Esophagus muscularis mucosa (tissue), 4 donors: Measurements from ENCODE around the gene MESP2. TPM values are rescaled to one million over a fixed set of nuclear protein-coding genes. Genes with fewer than 3 reads are reported as not detected.

Source experiments
- DNase-seq: peaks from one replicate; pipeline ENCODE4 v3.0.0-alpha.2; 2017; ENCODE audit errors: extremely low spot score
- H3K27ac ChIP-seq, 4 donors: fragments of 200-600 bp; sonication (generic); replicated peaks in 1 of 4; 1 replicate in 3 of 4; 2 replicates in 1 of 4; pipeline ENCODE4 v1.5.1; 2016 to 2019; ENCODE audit warnings: mild to moderate bottlenecking in 1 of 4
- H3K27me3 ChIP-seq, 4 donors: fragments of 200-600 bp; sonication (generic); one replicate each; pipeline versions ENCODE4 v1.5.1 to v1.6.0; 2016 to 2019
- H3K36me3 ChIP-seq, 4 donors: fragments of 200-600 bp; sonication (generic); one replicate each; pipeline ENCODE4 v1.5.1; 2016 to 2019
- H3K4me1 ChIP-seq, 4 donors: fragments of 200-600 bp; sonication (generic); one replicate each; pipeline ENCODE4 v1.5.1; 2016 to 2019
- H3K4me3 ChIP-seq, 4 donors: fragments of 200-600 bp; sonication (generic); 1 replicate in 2 of 4; 2 replicates in 2 of 4; pipeline ENCODE4 v1.5.1; 2016 to 2019; ENCODE audit warnings: mild to moderate bottlenecking in 4 of 4, moderate library complexity in 1 of 4
- H3K9me3 ChIP-seq, 4 donors: fragments of 200-600 bp; sonication (generic); 1 replicate in 3 of 4; 2 replicates in 1 of 4; pipeline ENCODE4 v1.5.1; 2016 to 2019
- CTCF ChIP-seq, 3 experiments: fragments of 200-600 bp in 2 of 3; fragments of 450-650 bp in 1 of 3; sonication (generic) in 2 of 3; IDR thresholded peaks; one replicate each; pipeline ENCODE4 v1.5.1; 2017 to 2019; ENCODE audit warnings: antibody characterized with exemption in 3 of 3, mild to moderate bottlenecking in 2 of 3, moderate library complexity in 1 of 3
- EP300 ChIP-seq: sonication (generic); formaldehyde crosslinking; IDR thresholded peaks from one replicate; pipeline ENCODE4 v1.6.1; 2017; ENCODE audit warnings: antibody characterized with exemption
- POLR2A ChIP-seq: fragments of 450-650 bp; IDR thresholded peaks from one replicate; pipeline ENCODE4 v1.6.1; 2017; ENCODE audit warnings: antibody characterized with exemption, moderate library complexity, mild to moderate bottlenecking, low read depth
- POLR2AphosphoS5 ChIP-seq, 2 donors: sonication (generic); formaldehyde crosslinking; IDR thresholded peaks; one replicate each; pipeline ENCODE4 v1.6.1; 2017; ENCODE audit warnings: antibody characterized with exemption in 2 of 2
- WGBS: methylation state at CpG from one replicate; pipeline ENCODE4 v1.1.5; 2018; 5-methylcytosine and 5-hydroxymethylcytosine counted together
- intact Hi-C: fragments of 100-400 bp; cut with DNase I; formaldehyde crosslinking; loops from one replicate; pipeline ENCODE4 v1.15.1; 2023
- total RNA-seq, 4 donors: library from RNA; depleted of rRNA; stranded (reverse); fragments of >200 nt; gene quantifications; one replicate each; pipeline versions ENCODE4 v1.1.0 to v1.2.1, GENCODE V29; 2016

The MESP2 gene
- total RNA-seq, 4 donors from 2014 or later: not detected

GRCh38 chr15:89750560-89751542 lies 25.3 kb upstream of the MESP2 start, which contains the start of gene MESP1:
MESP1 (minus strand) TSS chr15:89751249; CDS start chr15:89751231, 18 bp downstream.
- H3K36me3 ChIP-seq: no peaks in the 10 kb centered on the region
- intact Hi-C loops: loop anchor here (2.0 to 5.0 kb wide), 2 partner anchors 104 to 321 kb away; no protein-coding TSS in a partner anchor
- peaks cover 15 to 18% (median 17%) of the 10 kb centered on the region in 4 donors for H3K4me1 ChIP-seq
- peak within 1 kb of the TSS; percentile 73 to 77 (median 74) for H3K27ac ChIP-seq
- no peak for TF ChIP-seq EP300
- TF ChIP-seq POLR2AphosphoS5 (IDR thresholded peaks at IDR 0.05): peak; percentile 82 to 84
- TF ChIP-seq CTCF (IDR thresholded peaks at IDR 0.05): peak; percentile 58 to 90 (median 67)
- TF ChIP-seq POLR2A: no peak
- H3K4me3 ChIP-seq: peak within 1 kb of the TSS; percentile 61 to 88 (median 64)
- peaks cover 0 to 14% (median 0%) of the 10 kb centered on the region in 4 donors for H3K27me3 ChIP-seq
- peak; percentile 95 for DNase-seq
- H3K9me3 ChIP-seq: no peaks in the 10 kb centered on the region
- WGBS: 100% methylated on average over 1 of the region's 114 CpGs

GRCh38 chr15:89751748-89752147 lies 24.4 kb upstream of the MESP2 start:
- TF ChIP-seq POLR2AphosphoS5 (IDR thresholded peaks at IDR 0.05) (no peak), EP300 (no peak), CTCF (IDR thresholded peaks at IDR 0.05) (no peak), POLR2A (no peak)
- no peaks in the 10 kb centered on the region for H3K9me3 ChIP-seq
- DNase-seq: no peak
- H3K27me3 ChIP-seq: peaks cover 0 to 5% (median 0%) of the 10 kb centered on the region in 4 donors
- WGBS: 90% methylated on average over 4 of the region's 5 CpGs
- intact Hi-C loops: loop anchor here (2.0 to 5.0 kb wide), 2 partner anchors 105 to 321 kb away; no protein-coding TSS in a partner anchor
- peak overlapping the region in 1 of 4 donors; percentile 64 for H3K4me3 ChIP-seq
- peaks cover 15 to 18% (median 17%) of the 10 kb centered on the region in 4 donors for H3K4me1 ChIP-seq
- H3K36me3 ChIP-seq: no peaks in the 10 kb centered on the region
- H3K27ac ChIP-seq: no peak overlapping the region

- intact Hi-C loops: loop anchor here (5.0 kb wide), 1 partner anchor 318 kb away; no protein-coding TSS in a partner anchor
- DNase-seq: no peak
- Histone ChIP-seq H3K4me3 (no peak overlapping the region), H3K27me3 (no peaks in the 10 kb centered on the region), H3K4me1 (peaks cover 15 to 18% (median 17%) of the 10 kb centered on the region in 4 donors), H3K9me3 (no peaks in the 10 kb centered on the region), H3K27ac (no peak overlapping the region), H3K36me3 (no peaks in the 10 kb centered on the region)
- WGBS: 95% methylated on average over 7 of the region's 7 CpGs
- TF ChIP-seq POLR2A (no peak), POLR2AphosphoS5 (IDR thresholded peaks at IDR 0.05) (no peak), EP300 (no peak), CTCF (IDR thresholded peaks at IDR 0.05) (no peak)
Measured at GRCh38 chr15:89753855-89754254, 22.3 kb upstream of the MESP2 start.

- Histone ChIP-seq H3K36me3 (no peaks in the 10 kb centered on the region), H3K9me3 (no peaks in the 10 kb centered on the region), H3K27me3 (no peaks in the 10 kb centered on the region), H3K4me3 (no peak overlapping the region), H3K4me1 (peaks cover 15 to 18% (median 16%) of the 10 kb centered on the region in 4 donors), H3K27ac (no peak overlapping the region)
- DNase-seq: no peak
- intact Hi-C loops: loop anchor here (5.0 kb wide), 1 partner anchor 318 kb away; no protein-coding TSS in a partner anchor
- TF ChIP-seq POLR2AphosphoS5 (IDR thresholded peaks at IDR 0.05): no peak
- no peak for TF ChIP-seq EP300
- TF ChIP-seq POLR2A: no peak
- TF ChIP-seq CTCF (IDR thresholded peaks at IDR 0.05): no peak
- 74% methylated on average over 8 of the region's 8 CpGs for WGBS
Measured at GRCh38 chr15:89754361-89755154, 21.6 kb upstream of the MESP2 start.
